NB4 (cell line): ENCODE measurements around the gene RBM19.

Experiments
- MYC ChIP-seq: IDR thresholded peaks from 2 replicates; pipeline ENCODE4 v1.6.1; 2011; ENCODE audit warnings: low read depth, low read length
- POLR2A ChIP-seq: IDR thresholded peaks from 2 replicates; pipeline ENCODE4 v1.6.1; 2011; ENCODE audit warnings: mild to moderate bottlenecking; ENCODE audit not compliant: insufficient read length; ENCODE audit errors: extremely low read depth
- TF ChIP-seq, protein P1 (sequence below): IDR thresholded peaks from one replicate; pipeline ENCODE4 v1.5.1; 2012; ENCODE audit warnings: low read depth, low read length
- TF ChIP-seq, protein P2 (sequence below): IDR thresholded peaks from 2 replicates; pipeline ENCODE4 v1.6.1; 2011; ENCODE audit warnings: low read depth, low read length

DNA sequence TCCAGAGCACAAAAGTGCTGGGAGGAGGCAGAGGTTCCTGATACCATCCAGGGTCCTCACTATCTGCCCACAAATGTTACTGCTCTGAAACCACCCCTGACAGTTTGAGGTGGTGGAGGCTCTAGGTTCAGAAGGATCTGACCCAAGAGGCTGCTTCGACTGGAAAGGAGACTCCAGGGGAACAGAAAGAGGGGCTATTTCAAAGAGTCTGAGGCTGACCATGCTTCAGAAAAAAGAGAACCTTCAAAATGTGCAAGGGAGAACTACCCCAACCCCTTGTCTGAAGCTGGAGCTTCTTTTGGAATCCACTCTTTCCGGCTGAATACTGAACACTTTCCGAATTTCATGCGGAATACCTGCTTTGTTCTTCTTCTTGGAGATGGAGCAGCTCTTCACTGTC, 41.8 kb downstream of the RBM19 start:
- TF ChIP-seq, protein P1, sequence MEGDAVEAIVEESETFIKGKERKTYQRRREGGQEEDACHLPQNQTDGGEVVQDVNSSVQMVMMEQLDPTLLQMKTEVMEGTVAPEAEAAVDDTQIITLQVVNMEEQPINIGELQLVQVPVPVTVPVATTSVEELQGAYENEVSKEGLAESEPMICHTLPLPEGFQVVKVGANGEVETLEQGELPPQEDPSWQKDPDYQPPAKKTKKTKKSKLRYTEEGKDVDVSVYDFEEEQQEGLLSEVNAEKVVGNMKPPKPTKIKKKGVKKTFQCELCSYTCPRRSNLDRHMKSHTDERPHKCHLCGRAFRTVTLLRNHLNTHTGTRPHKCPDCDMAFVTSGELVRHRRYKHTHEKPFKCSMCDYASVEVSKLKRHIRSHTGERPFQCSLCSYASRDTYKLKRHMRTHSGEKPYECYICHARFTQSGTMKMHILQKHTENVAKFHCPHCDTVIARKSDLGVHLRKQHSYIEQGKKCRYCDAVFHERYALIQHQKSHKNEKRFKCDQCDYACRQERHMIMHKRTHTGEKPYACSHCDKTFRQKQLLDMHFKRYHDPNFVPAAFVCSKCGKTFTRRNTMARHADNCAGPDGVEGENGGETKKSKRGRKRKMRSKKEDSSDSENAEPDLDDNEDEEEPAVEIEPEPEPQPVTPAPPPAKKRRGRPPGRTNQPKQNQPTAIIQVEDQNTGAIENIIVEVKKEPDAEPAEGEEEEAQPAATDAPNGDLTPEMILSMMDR, result no peak
- no peak for TF ChIP-seq POLR2A
- TF ChIP-seq, protein P2, sequence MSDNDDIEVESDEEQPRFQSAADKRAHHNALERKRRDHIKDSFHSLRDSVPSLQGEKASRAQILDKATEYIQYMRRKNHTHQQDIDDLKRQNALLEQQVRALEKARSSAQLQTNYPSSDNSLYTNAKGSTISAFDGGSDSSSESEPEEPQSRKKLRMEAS, result no peak
- no peak for TF ChIP-seq MYC
